ENCODE results near the gene KIAA1217.

The KIAA1217 gene

GRCh38 chr10:24315211-24315610 lies 106.3 kb downstream of the KIAA1217 start:
- no peak overlapping the region for H3K9ac ChIP-seq (ENCODE audit: low read length)
- no peaks in the 10 kb centered on the region for H3K4me1 ChIP-seq (ENCODE audit: insufficient read depth, low read length, severe bottlenecking)
- H2AFZ ChIP-seq (ENCODE audit: low read length) = no peak overlapping the region
- TF ChIP-seq EZH2 (IDR thresholded peaks at IDR 0.05; ENCODE audit: borderline replicate concordance, low read length) = no peak
- TF ChIP-seq CTCF (IDR thresholded peaks at IDR 0.05; ENCODE audit: low read length) = no peak
- no peaks in the 10 kb centered on the region for H3K36me3 ChIP-seq (ENCODE audit: insufficient read depth, low read length)
- no peaks in the 10 kb centered on the region for H3K9me2 ChIP-seq (ENCODE audit: low read depth, low read length)
- H3K4me2 ChIP-seq (ENCODE audit: low read length) = no peak overlapping the region
- H3K9me3 ChIP-seq (ENCODE audit: low read length) = no peaks in the 10 kb centered on the region
- H3K27me3 ChIP-seq (ENCODE audit: insufficient read depth, low read length) = no peaks in the 10 kb centered on the region
- no peak overlapping the region for H3K4me3 ChIP-seq (ENCODE audit: low read depth, low read length, poor library complexity, severe bottlenecking)
- H3F3A ChIP-seq (ENCODE audit: insufficient read depth, low read length) = no peaks in the 10 kb centered on the region
- H3K79me2 ChIP-seq (ENCODE audit: insufficient read depth, low read length) = no peaks in the 10 kb centered on the region
- H3K27ac ChIP-seq (ENCODE audit: low read depth, low read length, poor library complexity, severe bottlenecking) = no peak overlapping the region
- H4K20me1 ChIP-seq (ENCODE audit: insufficient read depth, low read length) = no peaks in the 10 kb centered on the region

DNA sequence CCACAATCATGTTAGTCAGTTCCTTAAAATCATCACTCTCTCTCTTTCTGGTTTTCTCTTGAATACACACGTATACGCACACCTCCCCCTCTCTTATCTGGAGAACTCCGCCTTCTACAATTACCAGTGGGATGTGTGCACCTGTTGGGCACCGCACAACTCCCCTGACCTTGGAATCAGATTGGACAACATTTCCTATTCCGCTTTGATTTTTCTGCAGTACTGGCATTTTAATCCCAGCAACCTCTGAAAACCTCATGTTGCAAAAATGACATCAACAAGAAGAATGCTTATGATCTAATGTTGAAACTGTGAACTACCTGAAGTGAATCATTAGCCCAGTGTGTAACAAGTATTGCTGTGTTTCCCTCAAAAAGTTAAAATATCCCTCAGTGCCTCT lies 109.6 kb downstream of the KIAA1217 start:
- H2AFZ ChIP-seq (ENCODE audit: low read length) = no peak overlapping the region
- no peaks in the 10 kb centered on the region for H3K79me2 ChIP-seq (ENCODE audit: insufficient read depth, low read length)
- H4K20me1 ChIP-seq (ENCODE audit: insufficient read depth, low read length) = no peaks in the 10 kb centered on the region
- no peaks in the 10 kb centered on the region for H3K9me2 ChIP-seq (ENCODE audit: low read depth, low read length)
- no peaks in the 10 kb centered on the region for H3K36me3 ChIP-seq (ENCODE audit: insufficient read depth, low read length)
- H3K9ac ChIP-seq (ENCODE audit: low read length) = no peak overlapping the region
- H3F3A ChIP-seq (ENCODE audit: insufficient read depth, low read length) = no peaks in the 10 kb centered on the region
- TF ChIP-seq EZH2 (IDR thresholded peaks at IDR 0.05; ENCODE audit: borderline replicate concordance, low read length) (no peak), CTCF (IDR thresholded peaks at IDR 0.05; ENCODE audit: low read length) (no peak)
- H3K27me3 ChIP-seq (ENCODE audit: insufficient read depth, low read length) = no peaks in the 10 kb centered on the region
- no peaks in the 10 kb centered on the region for H3K9me3 ChIP-seq (ENCODE audit: low read length)
- no peak overlapping the region for H3K4me2 ChIP-seq (ENCODE audit: low read length)
- H3K4me1 ChIP-seq (ENCODE audit: insufficient read depth, low read length, severe bottlenecking) = no peaks in the 10 kb centered on the region
- H3K27ac ChIP-seq (ENCODE audit: low read depth, low read length, poor library complexity, severe bottlenecking) = no peak overlapping the region
- no peak overlapping the region for H3K4me3 ChIP-seq (ENCODE audit: low read depth, low read length, poor library complexity, severe bottlenecking)

DNA sequence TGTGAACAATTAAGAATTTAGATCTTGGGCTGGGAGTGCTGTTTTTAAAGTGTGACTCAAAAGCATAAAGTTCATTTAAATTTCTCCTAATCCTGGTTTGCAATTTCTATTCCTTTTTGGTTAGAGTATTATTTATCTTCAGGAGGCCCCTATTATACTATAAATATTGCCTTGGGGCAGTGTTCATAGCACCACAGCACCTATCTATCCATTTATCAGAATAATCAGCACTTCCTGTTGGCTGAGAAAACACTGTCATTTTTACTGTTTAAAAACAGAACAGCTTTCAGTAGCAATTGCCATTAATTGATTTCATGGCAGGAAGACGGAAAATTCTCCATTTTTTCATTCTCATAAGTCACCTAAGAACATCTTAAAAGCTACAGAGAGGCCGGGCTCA lies 111.4 kb downstream of the KIAA1217 start:
- Histone ChIP-seq H3K4me3 (ENCODE audit: low read depth, low read length, poor library complexity, severe bottlenecking) (no peak overlapping the region), H3K79me2 (ENCODE audit: insufficient read depth, low read length) (no peaks in the 10 kb centered on the region), H3K27me3 (ENCODE audit: insufficient read depth, low read length) (no peaks in the 10 kb centered on the region), H3K9ac (ENCODE audit: low read length) (no peak overlapping the region), H2AFZ (ENCODE audit: low read length) (no peak overlapping the region), H3K4me1 (ENCODE audit: insufficient read depth, low read length, severe bottlenecking) (no peaks in the 10 kb centered on the region), H3K36me3 (ENCODE audit: insufficient read depth, low read length) (no peaks in the 10 kb centered on the region), H3K27ac (ENCODE audit: low read depth, low read length, poor library complexity, severe bottlenecking) (no peak overlapping the region), H3K4me2 (ENCODE audit: low read length) (no peak overlapping the region), H3K9me3 (ENCODE audit: low read length) (no peaks in the 10 kb centered on the region), H4K20me1 (ENCODE audit: insufficient read depth, low read length) (no peaks in the 10 kb centered on the region), H3F3A (ENCODE audit: insufficient read depth, low read length) (no peaks in the 10 kb centered on the region), H3K9me2 (ENCODE audit: low read depth, low read length) (no peaks in the 10 kb centered on the region)
- no peak for TF ChIP-seq CTCF (IDR thresholded peaks at IDR 0.05; ENCODE audit: low read length)
